ENCODE results near the gene FAM200C.

GRCh38 chr5:160418561-160419457 lies 19.0 kb upstream of the FAM200C start, which contains the start of gene SLU7:
- TF ChIP-seq CTCF (conservative IDR thresholded peaks at IDR 0.05 in 1 of 2, IDR thresholded peaks at IDR 0.05 in 1 of 2; ENCODE audit: extremely low read depth in 1 of 2, insufficient read depth in 1 of 2, low read depth in 1 of 2, low read length in 2 of 2) (no peak), EZH2 (IDR thresholded peaks at IDR 0.05; ENCODE audit: borderline replicate concordance, low read length) (no peak)
